ENCODE measurements around the gene UQCC2.

UQCC2 gene

GRCh38 chr6:33725222-33725621, 13.7 kb upstream of the UQCC2 start:
- no peak for DNase-seq (ENCODE audit: low spot score)

DNA sequence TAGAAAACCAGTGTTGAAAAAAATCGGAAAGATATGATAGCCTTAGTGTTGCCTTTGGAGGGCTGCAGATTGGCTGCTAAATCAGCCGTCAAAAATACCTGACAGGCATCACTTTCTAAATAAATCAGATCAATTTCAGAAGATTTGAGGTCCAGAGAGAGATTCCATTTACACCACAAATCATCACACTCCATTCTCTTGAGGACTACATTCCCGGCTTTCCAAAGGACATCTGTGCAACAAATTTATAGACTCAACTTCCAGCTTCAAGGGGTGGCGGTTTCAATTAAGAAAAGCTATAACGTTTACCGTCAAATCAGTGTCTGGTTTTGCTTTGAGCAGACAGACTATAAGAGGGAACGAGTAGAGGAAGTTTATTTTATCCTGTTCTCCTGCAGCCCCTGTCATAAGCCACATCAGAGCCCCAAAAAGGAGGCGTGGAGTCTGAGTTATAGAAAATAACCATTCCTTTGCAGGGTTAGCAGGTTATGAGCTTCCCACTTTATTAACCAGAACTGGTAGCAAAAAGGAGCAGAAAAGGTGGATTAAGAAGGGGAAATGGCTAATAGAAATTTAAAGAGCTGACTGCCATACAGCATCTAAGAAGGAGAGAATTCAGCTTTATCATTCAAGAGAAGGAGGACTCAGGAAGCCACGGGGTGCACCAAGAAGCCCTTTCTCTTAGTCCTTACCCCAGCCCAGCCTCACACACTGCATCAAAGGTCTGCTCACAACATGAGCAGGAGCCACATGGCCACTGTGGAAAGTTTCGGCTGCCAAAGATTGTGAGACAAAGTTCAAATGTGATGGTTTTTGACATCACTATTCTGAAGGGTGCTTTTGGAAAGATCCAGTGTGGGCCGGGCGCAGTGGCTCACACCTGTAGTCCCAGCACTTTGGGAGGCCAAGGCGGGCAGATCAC, 12.9 kb upstream of the UQCC2 start:
- DNase-seq (ENCODE audit: low spot score) = peak; percentile 28

DNA sequence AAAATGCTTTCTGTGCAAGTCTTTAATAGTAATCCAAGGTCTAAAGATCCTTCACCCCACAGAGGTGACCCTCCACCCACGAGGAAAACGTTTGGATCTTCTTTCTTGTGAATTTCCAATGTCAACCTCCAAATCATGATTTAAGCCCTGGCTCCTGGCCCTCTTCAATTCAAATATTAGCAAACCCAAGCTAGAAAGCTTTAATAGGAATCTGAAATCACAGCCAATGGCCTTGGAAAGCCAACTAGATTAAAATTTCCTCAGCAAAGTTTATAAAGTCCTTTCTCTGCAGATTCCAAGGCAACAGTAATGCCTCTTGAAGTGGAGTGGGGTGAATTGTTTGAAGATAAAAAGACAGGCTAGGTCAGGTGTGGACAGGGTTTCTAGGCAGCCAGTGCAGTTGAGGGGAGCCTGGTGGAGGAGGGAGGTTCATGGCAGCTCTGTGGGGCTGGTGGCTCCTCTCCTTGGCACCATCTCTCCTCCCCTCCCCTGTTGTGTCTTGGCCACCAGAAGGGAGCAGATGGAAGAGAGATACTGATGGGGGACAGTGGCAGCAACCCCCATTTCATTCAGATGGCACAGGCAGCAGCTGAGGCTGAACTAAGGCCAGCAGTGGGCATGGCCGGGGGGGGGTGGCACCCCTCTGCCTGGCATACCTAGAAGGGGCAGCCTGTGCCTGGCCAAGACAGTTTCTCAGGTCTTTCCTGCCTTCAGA, 12.0 kb upstream of the UQCC2 start:
- DNase-seq (ENCODE audit: low spot score) = no peak

DNA sequence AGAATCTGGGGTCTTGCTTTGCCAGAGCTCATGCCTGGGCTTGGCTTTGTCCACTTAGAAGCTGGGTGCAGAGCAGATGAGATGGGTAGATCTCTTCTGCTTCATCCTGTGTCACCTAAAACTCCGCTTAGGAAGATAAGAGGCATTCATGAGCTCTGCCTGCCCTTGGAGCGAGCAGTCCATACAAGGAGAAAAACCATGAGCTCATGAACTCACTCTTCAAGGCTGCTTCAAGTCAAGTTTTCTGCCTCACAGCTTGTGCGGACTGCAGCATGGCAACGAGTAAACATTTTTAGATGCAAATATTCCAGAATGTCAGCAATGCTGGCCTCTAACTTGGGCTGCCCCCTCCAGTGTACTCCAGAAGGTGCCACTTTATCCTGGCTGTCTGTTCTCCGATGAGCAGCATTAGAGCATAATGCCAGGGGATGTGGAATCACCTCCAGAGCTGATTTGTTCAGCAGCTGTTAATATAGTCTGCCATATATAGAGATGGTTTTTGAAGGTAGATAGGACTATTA, 10.7 kb upstream of the UQCC2 start:
- no peak for DNase-seq (ENCODE audit: low spot score)

GRCh38 chr6:33721508-33721907, 10.0 kb upstream of the UQCC2 start:
- no peak for DNase-seq (ENCODE audit: low spot score)

DNA sequence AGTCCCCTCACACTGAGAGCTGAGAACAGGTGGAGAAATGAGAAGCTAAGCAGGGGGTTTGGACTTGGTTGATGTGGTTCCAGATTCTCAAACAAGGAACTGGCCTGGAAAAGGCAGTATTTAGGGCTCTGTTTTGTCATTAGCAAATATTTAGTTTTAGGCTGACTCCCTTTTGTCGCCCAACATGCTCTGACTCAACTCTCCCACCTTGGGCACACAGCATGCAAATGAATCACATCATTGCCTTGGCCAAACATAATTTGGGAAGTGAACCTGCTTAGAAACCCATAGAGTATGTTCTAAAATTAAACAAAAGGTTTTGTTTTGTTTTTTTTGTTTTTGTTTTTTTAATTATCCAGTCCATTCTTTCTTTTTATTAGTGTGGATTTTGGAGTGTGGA, 9.5 kb upstream of the UQCC2 start:
- no peak for DNase-seq (ENCODE audit: low spot score)

DNA sequence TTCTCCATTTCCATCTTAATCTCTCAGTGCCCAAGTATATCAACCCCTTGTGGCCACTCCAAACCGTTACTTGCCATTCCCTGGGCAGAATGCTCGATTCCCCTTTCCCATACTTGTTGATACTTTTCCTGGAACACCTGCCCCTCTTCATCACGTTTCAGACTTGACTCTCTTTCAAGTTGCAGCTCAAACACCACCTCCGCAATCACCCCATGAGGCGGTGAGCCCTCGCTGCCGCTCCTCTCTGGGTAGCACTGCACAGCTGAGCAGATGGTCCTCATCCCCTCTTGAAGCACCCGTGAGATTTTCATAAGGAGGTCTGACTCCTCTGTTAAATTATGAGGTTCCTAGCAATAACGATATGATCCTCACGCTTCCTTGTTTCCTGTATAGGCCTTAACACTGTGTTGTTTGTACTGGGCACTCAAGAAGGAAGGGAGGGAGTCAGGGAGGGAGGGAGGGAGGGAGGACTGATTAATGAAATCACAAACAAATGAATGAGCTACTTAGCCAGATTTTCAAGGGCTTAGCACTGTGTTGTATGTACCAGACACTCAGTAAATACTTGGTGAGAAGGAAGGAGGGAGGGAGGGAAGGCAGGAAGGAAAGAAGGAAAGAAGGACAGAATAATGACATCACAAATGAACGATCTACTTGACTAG, 8.0 kb upstream of the UQCC2 start:
- DNase-seq (ENCODE audit: low spot score) = no peak

DNA sequence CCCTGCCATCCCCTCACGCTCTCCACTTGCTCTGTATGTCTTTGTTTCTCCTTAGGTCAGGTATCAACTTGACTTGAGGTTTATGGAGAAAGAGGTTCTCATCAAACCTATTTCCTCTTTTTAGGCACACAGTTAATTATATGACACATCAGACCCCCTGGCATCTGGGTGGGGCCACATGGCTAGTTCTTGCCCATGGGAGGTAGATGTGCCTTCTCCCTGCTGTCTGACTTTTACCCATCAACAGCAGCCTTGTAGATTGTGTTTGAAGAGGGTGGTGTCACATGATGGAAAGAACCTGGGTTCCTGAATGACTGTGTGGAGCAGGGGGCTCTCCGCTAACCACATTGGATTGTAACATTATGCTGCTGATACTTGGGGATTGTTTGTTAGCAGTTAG, 7.2 kb upstream of the UQCC2 start:
- no peak for DNase-seq (ENCODE audit: low spot score)

DNA sequence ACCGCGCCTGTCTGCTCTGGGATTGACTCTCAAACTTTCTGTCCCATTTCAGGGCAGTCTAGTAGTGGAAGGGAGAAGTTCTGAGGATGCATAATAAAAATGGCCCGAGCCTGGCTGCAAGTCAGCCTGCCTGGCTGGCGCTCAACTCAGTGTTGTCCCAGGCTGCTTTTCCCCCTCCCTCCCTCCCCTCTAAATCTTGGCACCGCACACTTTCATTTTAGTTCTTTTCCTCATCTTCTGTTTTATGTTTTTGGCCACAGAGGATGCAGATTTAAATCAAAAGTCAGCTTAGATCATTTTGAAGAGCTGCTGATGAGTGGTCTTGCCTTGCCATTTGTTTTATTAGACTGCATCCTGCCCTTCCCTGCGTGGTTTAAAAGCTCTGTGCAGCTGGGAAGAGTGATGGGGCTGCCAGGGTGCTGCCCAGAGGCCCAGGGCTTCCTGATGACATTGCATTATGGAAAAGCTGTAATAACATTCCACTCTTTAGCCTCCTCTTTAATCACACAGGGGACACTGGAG, 6.5 kb upstream of the UQCC2 start:
- no peak for DNase-seq (ENCODE audit: low spot score)

GRCh38 chr6:33716890-33717632, 5.6 kb upstream of the UQCC2 start:
- no peak for DNase-seq (ENCODE audit: low spot score)

DNA sequence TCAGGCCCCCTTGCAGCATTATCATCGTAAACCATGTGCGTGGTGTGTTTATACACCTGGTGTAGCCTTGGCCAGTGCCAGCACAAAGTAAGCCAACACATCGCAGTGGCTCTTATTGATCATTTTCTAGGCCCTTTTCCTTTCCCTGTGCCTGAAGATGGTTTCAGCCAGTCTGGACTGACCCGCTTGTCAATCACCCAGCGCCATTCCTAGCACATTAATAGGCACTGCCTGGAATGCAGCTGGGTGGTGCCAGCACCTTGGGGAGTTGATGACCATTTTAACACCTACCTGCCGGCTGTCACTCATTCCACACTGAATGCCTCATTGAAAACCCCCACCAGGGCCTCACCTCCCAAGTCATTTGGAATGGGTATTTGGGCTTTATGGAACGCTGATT, 4.9 kb upstream of the UQCC2 start:
- DNase-seq (ENCODE audit: low spot score) = no peak

- no peak for DNase-seq (ENCODE audit: low spot score)
Measured at GRCh38 chr6:33714385-33715040, 3.0 kb upstream of the UQCC2 start.

GRCh38 chr6:33713786-33714185, 2.3 kb upstream of the UQCC2 start:
- no peak for DNase-seq (ENCODE audit: low spot score)

- no peak for DNase-seq (ENCODE audit: low spot score)
Measured at GRCh38 chr6:33712914-33713313, 1.4 kb upstream of the UQCC2 start.

DNA sequence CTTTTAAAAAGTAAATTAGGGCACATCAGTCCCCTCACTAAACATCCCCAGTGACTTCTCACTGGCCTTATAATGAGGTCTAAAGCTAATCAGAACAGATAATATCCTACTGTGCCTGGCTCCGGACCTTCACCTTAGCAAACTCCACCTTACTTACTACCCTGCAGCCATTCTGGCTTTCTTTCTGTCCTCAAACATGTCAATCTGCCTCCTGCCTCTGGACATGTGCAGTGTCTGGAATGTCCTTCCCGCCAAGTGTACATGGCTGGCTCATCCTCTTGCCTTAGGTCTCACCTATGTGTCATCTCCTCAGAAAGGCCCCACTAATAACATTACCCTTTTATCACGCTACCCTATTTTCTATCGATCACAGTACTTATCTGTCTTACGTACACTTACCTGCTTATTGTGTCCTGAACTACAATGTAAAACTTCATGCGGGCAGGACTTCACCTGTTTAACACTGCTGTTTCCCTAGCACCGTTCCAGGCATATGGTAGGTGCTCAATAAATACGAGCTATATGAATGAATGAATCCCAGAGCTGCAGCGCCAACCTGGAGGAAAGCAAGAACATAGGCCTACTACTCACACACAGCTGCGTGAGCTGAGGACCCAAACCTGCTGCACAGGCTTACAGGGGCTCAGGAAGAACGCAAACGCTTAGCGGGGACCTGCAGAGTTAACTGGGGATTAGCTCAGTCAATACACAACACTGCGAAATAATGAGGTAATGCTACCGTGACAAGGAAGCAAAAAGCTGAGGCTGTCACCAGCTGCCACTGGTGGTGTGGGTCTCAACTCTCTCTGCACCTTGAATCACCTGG, 991 bp downstream of the UQCC2 start:
- no peak for DNase-seq (ENCODE audit: low spot score)

- DNase-seq (ENCODE audit: low spot score) = no peak
Measured at GRCh38 chr6:33709605-33710295, 1.8 kb downstream of the UQCC2 start.

DNA sequence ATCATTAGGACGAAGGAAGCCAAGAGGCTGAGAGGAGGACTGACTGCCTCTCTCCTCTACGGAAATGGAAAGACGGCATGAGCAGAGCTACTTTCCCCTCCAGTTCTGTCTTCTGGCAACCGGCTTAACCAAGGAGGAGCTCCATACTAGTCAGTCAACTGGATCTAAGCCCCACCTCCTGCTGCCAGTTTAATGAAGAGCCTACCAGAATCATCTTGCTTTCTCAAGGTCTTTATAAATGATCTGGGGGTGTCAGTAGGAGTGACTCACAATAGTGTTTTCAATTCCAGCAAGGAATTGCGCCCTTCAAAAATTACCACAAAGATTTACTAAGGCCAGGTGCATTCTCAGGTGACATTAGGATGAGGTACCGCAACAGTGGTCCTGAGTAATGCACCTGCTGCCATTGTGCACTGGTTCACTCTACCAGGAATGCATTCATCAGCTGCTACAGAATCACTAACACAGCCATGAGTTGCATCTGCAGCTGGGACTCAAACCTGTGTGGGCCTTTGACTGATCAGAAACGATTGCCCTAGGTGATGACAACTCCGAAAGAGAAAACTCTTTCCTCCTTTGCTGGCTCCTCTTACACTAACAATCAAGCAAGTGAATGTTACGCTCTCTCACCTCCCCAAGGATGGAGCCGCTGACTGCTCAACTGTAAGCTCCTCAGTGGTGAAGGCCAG, 2.8 kb downstream of the UQCC2 start:
- no peak for DNase-seq (ENCODE audit: low spot score)

DNA sequence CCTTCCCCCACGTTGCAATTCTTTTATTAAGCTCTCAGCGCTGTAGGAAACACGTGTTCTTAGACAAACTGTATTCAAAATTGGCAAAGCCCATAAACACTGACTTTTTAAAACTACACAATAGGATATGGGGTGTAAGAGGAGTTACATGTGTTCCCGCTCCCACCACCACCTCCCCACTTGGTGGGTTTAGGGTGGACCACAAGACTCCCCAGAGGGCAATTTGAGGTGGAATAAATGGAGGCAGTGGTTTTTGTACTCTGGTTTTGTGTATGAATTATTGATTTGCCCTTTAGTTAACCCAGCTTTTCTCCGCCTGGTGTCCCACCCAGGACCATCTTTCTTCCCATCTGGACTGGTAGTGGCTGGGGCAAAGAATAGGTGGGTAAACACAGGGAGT, 3.7 kb downstream of the UQCC2 start:
- DNase-seq (ENCODE audit: low spot score) = no peak

Data from CD4-positive, alpha-beta T cell treated with Interleukin-6 at 100 ng/mL for 8 hours (primary cell).